ENCODE measurements around the gene CLDN19. TPM values are rescaled to one million over a fixed set of nuclear protein-coding genes. Genes with fewer than 3 reads are reported as not detected.

The CLDN19 gene
- total RNA-seq, 1 experiment from 2014 or later, result not detected

- no peaks in the 10 kb centered on the region for H3K27me3 ChIP-seq (ENCODE audit: insufficient read depth, low read length)
- H4K20me1 ChIP-seq (ENCODE audit: insufficient read depth), result no peaks in the 10 kb centered on the region
- H3K79me2 ChIP-seq (ENCODE audit: insufficient read depth, low read length), result no peaks in the 10 kb centered on the region
- no peak overlapping the region for H3K27ac ChIP-seq (ENCODE audit: low read depth, low read length)
- H3K4me2 ChIP-seq (ENCODE audit: low read length), result no peak overlapping the region
- ATAC-seq (no peak), DNase-seq (ENCODE audit: low read depth, low spot score) (no peak)
- TF ChIP-seq, protein P1, sequence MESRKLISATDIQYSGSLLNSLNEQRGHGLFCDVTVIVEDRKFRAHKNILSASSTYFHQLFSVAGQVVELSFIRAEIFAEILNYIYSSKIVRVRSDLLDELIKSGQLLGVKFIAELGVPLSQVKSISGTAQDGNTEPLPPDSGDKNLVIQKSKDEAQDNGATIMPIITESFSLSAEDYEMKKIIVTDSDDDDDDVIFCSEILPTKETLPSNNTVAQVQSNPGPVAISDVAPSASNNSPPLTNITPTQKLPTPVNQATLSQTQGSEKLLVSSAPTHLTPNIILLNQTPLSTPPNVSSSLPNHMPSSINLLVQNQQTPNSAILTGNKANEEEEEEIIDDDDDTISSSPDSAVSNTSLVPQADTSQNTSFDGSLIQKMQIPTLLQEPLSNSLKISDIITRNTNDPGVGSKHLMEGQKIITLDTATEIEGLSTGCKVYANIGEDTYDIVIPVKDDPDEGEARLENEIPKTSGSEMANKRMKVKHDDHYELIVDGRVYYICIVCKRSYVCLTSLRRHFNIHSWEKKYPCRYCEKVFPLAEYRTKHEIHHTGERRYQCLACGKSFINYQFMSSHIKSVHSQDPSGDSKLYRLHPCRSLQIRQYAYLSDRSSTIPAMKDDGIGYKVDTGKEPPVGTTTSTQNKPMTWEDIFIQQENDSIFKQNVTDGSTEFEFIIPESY (IDR thresholded peaks at IDR 0.05; ENCODE audit: extremely low read depth, insufficient replicate concordance, low read length), result no peak
- TF ChIP-seq POLR2AphosphoS5 (IDR thresholded peaks at IDR 0.05; ENCODE audit: low read depth, low read length), result no peak
- no peak for TF ChIP-seq CEBPB (IDR thresholded peaks at IDR 0.05; ENCODE audit: low read depth)
- TF ChIP-seq ZFX (IDR thresholded peaks at IDR 0.05), result no peak
- TF ChIP-seq EGR1 (IDR thresholded peaks at IDR 0.05; ENCODE audit: low read depth), result no peak
- no peak for TF ChIP-seq FOSL1 (IDR thresholded peaks at IDR 0.05; ENCODE audit: low read depth)
- TF ChIP-seq SIN3A (IDR thresholded peaks at IDR 0.05; ENCODE audit: low read depth), result no peak
- TF ChIP-seq ZNF274 (IDR thresholded peaks at IDR 0.05; ENCODE audit: low read depth, low read length), result no peak
- H3K9ac ChIP-seq (ENCODE audit: low read length), result no peak overlapping the region
- no peak overlapping the region for H2AFZ ChIP-seq (ENCODE audit: low read depth, low read length, poor library complexity, severe bottlenecking)
- no peaks in the 10 kb centered on the region for H3K4me1 ChIP-seq (ENCODE audit: control insufficient read depth in 1 of 2, insufficient read depth in 2 of 2, low read length in 2 of 2)
- H3K9me2 ChIP-seq (ENCODE audit: insufficient read depth), result no peaks in the 10 kb centered on the region
- ChIA-PET RAD21 (ENCODE audit: low non-redundant PET in 1 of 2, low total read pairs in 2 of 2, uncharacterized antibody in 2 of 2, unreplicated experiment in 2 of 2) (no interaction called here), CTCF (interaction anchor here (1.0 kb wide), 2 partner anchors 22 to 330 kb away, joined by 3 to 5 read pairs; no protein-coding TSS in a partner anchor), POLR2A (no interaction called here)
- intact Hi-C loops (cut with micrococcal nuclease), result no loop called here
- no peaks in the 10 kb centered on the region for H3K36me3 ChIP-seq (ENCODE audit: control insufficient read depth in 1 of 2, insufficient read depth in 2 of 2, low read length in 2 of 2)
- H3K4me3 ChIP-seq (replicated peaks in 1 of 2; ENCODE audit: low read depth in 1 of 2, low read length in 2 of 2), result no peak overlapping the region
- H3K9me3 ChIP-seq (ENCODE audit: control insufficient read depth in 1 of 2, insufficient read depth in 1 of 2, low read depth in 1 of 2, low read length in 2 of 2), result no peaks in the 10 kb centered on the region
- BruUV-seq (replicated peaks), result no TSS peak
These were observed 4.0 kb upstream of the CLDN19 start for GRCh38 chr1:42744148-42744413.
